Right atrium auricular region (tissue), 2 donors: ENCODE results near the gene LCN9. TPM values are rescaled to one million over a fixed set of nuclear protein-coding genes. Genes with fewer than 3 reads are reported as not detected.

ENCODE experiments used
- DNase-seq: peaks from one replicate; pipeline ENCODE4 v3.0.0-alpha.2; 2019; ENCODE audit warnings: low spot score
- H3K27ac ChIP-seq, 2 donors: fragments of 200-600 bp; sonication (generic); 1 replicate in 1 of 2; 2 replicates in 1 of 2; pipeline ENCODE4 v1.5.1; 2016 to 2019
- H3K27me3 ChIP-seq, 2 donors: fragments of 200-600 bp; sonication (generic); one replicate each; pipeline versions ENCODE4 v1.5.1 to v1.6.0; 2017 to 2019
- H3K36me3 ChIP-seq: fragments of 200-600 bp; sonication (generic); one replicate; pipeline ENCODE4 v1.5.1; 2016
- H3K4me1 ChIP-seq, 2 donors: fragments of 200-600 bp; sonication (generic); one replicate each; pipeline versions ENCODE4 v1.5.1 to v1.6.0; 2017 to 2019
- H3K4me3 ChIP-seq, 2 donors: fragments of 200-600 bp; sonication (generic); 1 replicate in 1 of 2; 2 replicates in 1 of 2; pipeline ENCODE4 v1.5.1; 2017 to 2019; ENCODE audit warnings: mild to moderate bottlenecking in 1 of 2, moderate library complexity in 1 of 2
- H3K9me3 ChIP-seq, 2 donors: fragments of 200-600 bp; sonication (generic); one replicate each; pipeline ENCODE4 v1.5.1; 2019
- CTCF ChIP-seq, 2 donors: fragments of 200-600 bp; sonication (generic); IDR thresholded peaks; one replicate each; pipeline ENCODE4 v1.5.1; 2019; ENCODE audit warnings: antibody characterized with exemption in 2 of 2
- total RNA-seq, 2 donors: library from RNA; depleted of rRNA; stranded (reverse); fragments of >200 nt; gene quantifications; one replicate each; pipeline ENCODE4 v1.1.0, GENCODE V29; 2016

LCN9 gene
- total RNA-seq, 2 donors from 2014 or later, result not detected

GRCh38 chr9:135707252-135708138, 44.4 kb downstream of the LCN9 start:
- no peak overlapping the region for H3K27ac ChIP-seq
- TF ChIP-seq CTCF (IDR thresholded peaks at IDR 0.05), result no peak
- no peaks in the 10 kb centered on the region for H3K27me3 ChIP-seq
- DNase-seq, result no peak
- peaks cover 0 to 3% of the 10 kb centered on the region in 2 donors for H3K4me1 ChIP-seq
- no peak overlapping the region for H3K4me3 ChIP-seq
- H3K36me3 ChIP-seq, result no peaks in the 10 kb centered on the region
- no peaks in the 10 kb centered on the region for H3K9me3 ChIP-seq

- Histone ChIP-seq H3K9me3 (no peaks in the 10 kb centered on the region), H3K36me3 (no peaks in the 10 kb centered on the region), H3K27ac (no peak overlapping the region), H3K27me3 (no peaks in the 10 kb centered on the region), H3K4me1 (no peaks in the 10 kb centered on the region), H3K4me3 (no peak overlapping the region)
- no peak for TF ChIP-seq CTCF (IDR thresholded peaks at IDR 0.05)
- DNase-seq, result no peak
Measured at GRCh38 chr9:135708164-135708563, 45.1 kb downstream of the LCN9 start.

GRCh38 chr9:135711391-135711790, 48.3 kb downstream of the LCN9 start:
- peaks cover 0 to 4% of the 10 kb centered on the region in 2 donors for H3K4me1 ChIP-seq
- no peaks in the 10 kb centered on the region for H3K27me3 ChIP-seq
- no peak overlapping the region for H3K4me3 ChIP-seq
- no peaks in the 10 kb centered on the region for H3K9me3 ChIP-seq
- no peak for DNase-seq
- TF ChIP-seq CTCF (IDR thresholded peaks at IDR 0.05), result no peak
- H3K27ac ChIP-seq, result no peak overlapping the region
- H3K36me3 ChIP-seq, result no peaks in the 10 kb centered on the region

- TF ChIP-seq CTCF (IDR thresholded peaks at IDR 0.05), result no peak
- H3K9me3 ChIP-seq, result no peaks in the 10 kb centered on the region
- H3K36me3 ChIP-seq, result no peaks in the 10 kb centered on the region
- no peak overlapping the region for H3K27ac ChIP-seq
- peaks cover 0 to 4% of the 10 kb centered on the region in 2 donors for H3K4me1 ChIP-seq
- no peak overlapping the region for H3K4me3 ChIP-seq
- H3K27me3 ChIP-seq, result no peaks in the 10 kb centered on the region
- no peak for DNase-seq
Measured at GRCh38 chr9:135711881-135712280, 48.8 kb downstream of the LCN9 start.

- H3K27me3 ChIP-seq, result peaks cover 0 to 6% of the 10 kb centered on the region in 2 donors
- TF ChIP-seq CTCF (IDR thresholded peaks at IDR 0.05), result no peak
- no peak overlapping the region for H3K4me3 ChIP-seq
- no peaks in the 10 kb centered on the region for H3K9me3 ChIP-seq
- H3K36me3 ChIP-seq, result no peaks in the 10 kb centered on the region
- H3K27ac ChIP-seq, result no peak overlapping the region
- no peak for DNase-seq
- H3K4me1 ChIP-seq, result peaks cover 0 to 4% of the 10 kb centered on the region in 2 donors
Measured at GRCh38 chr9:135712613-135713295, 49.6 kb downstream of the LCN9 start.
